ENCODE results near the gene CYP11A1. TPM values are rescaled to one million over a fixed set of nuclear protein-coding genes. Genes with fewer than 3 reads are reported as not detected.

The CYP11A1 gene
- total and polyA plus RNA-seq, 3 donors from 2014 or later, result 74.3 to 76.4 (median 76.2) TPM

DNA sequence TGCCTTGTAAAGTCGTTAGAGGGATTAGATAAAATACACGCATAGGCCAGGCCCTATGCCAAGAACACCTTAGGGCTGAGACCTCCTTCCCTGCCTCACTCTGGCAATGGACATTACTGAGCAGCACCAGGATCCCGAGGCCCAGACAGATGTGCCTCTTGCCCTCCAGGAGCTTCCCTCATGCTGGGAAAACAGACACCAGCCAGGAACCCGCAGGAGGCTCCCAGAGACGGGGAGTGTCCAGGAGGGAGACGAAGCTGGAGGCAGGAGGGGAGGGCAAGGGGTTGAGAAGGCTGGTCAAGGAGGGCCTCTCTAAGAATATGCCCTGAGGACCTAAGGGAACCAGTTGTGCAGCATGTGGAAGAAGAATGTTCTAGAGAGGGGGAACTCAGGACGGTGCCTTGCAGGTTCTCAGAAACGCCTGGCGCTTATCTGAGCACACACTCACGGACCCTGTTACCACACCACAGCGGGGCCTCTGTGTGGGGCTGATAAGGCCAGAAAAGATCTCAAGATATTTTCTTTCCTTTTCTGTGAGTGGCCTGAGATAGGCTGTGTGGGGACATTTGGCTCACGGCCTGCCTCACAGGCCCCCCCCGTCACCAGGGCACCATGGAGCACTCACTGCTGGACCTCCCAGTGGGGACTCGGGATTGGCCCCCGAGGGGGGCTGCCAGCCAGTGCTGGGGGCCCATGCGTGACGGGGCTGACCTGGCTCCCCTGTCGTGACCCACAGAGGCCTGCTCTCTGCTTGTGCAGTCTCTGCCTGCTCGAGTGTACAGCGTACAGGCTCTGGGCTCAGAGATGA is 22.0 kb upstream of the CYP11A1 start:
- no peak overlapping the region for H3K4me3 ChIP-seq
- TF ChIP-seq, protein P1, sequence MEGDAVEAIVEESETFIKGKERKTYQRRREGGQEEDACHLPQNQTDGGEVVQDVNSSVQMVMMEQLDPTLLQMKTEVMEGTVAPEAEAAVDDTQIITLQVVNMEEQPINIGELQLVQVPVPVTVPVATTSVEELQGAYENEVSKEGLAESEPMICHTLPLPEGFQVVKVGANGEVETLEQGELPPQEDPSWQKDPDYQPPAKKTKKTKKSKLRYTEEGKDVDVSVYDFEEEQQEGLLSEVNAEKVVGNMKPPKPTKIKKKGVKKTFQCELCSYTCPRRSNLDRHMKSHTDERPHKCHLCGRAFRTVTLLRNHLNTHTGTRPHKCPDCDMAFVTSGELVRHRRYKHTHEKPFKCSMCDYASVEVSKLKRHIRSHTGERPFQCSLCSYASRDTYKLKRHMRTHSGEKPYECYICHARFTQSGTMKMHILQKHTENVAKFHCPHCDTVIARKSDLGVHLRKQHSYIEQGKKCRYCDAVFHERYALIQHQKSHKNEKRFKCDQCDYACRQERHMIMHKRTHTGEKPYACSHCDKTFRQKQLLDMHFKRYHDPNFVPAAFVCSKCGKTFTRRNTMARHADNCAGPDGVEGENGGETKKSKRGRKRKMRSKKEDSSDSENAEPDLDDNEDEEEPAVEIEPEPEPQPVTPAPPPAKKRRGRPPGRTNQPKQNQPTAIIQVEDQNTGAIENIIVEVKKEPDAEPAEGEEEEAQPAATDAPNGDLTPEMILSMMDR (IDR thresholded peaks at IDR 0.05), result no peak
- TF ChIP-seq POLR2A (IDR thresholded peaks at IDR 0.05), result no peak
- no peaks in the 10 kb centered on the region for H3K27me3 ChIP-seq
- intact Hi-C loops (cut with DNase I; ENCODE audit: low total_unique reads), result no loop called here
- no peaks in the 10 kb centered on the region for H3K9me3 ChIP-seq
- no peak for DNase-seq
- 72 to 74% methylated on average over 15 to 20 of the region's 20 CpGs for WGBS, 2 donors
- H3K36me3 ChIP-seq (ENCODE audit: low read depth, missing control alignments), result no peaks in the 10 kb centered on the region
- no peak overlapping the region for H3K27ac ChIP-seq
- H3K4me1 ChIP-seq, result peaks cover 29% of the 10 kb centered on the region

GRCh38 chr15:74388363-74388951 is 21.0 kb upstream of the CYP11A1 start:
- 82 to 90% methylated on average over 10 of the region's 10 CpGs for WGBS, 2 donors
- Histone ChIP-seq H3K4me3 (no peak overlapping the region), H3K36me3 (ENCODE audit: low read depth, missing control alignments) (no peaks in the 10 kb centered on the region), H3K27me3 (no peaks in the 10 kb centered on the region), H3K27ac (no peak overlapping the region), H3K9me3 (no peaks in the 10 kb centered on the region), H3K4me1 (peaks cover 29% of the 10 kb centered on the region)
- intact Hi-C loops (cut with DNase I; ENCODE audit: low total_unique reads), result no loop called here
- TF ChIP-seq, protein P1 (IDR thresholded peaks at IDR 0.05), result no peak
- TF ChIP-seq POLR2A (IDR thresholded peaks at IDR 0.05), result no peak
- no peak for DNase-seq

DNA sequence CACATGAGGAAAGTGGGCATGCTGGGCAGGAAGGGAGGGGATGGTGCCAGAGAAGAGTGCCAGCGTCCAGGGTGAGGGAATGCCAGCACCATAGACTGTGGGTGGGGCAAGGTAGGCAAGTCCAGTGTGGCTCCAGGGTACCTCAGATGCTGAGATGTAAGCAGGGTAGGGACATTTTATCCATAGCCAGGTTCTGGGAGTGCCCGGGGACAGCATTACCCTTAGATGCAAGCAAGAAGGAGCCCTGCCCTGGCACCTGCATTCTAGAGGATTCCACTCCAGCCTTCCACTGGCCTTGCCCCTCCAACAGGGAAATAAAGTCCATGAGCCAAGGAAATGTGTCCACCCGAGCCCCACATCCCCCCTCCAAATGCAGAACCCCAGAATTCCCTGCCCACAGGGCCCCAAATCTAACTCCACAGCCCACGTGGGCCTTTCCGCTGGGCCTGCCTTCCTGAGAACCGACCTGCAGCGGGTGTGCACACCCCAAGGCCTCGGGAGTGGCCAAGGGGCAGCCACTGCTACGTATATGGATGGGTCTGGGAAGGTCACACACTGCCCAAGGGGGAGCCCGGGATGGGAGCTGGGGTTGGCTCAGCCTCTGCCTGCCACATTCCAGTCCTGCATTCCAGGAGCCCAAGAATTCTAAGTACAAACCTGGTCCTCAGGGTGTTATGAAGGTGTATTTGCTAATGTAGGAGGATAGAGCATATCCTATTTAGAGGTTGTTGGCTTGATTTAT is 20.3 kb upstream of the CYP11A1 start:
- WGBS, 2 donors, result 74 to 88% methylated on average over 4 to 10 of the region's 10 CpGs
- intact Hi-C loops (cut with DNase I; ENCODE audit: low total_unique reads), result no loop called here
- Histone ChIP-seq H3K4me1 (peaks cover 29% of the 10 kb centered on the region), H3K36me3 (ENCODE audit: low read depth, missing control alignments) (no peaks in the 10 kb centered on the region), H3K27ac (no peak overlapping the region), H3K27me3 (no peaks in the 10 kb centered on the region), H3K4me3 (no peak overlapping the region), H3K9me3 (no peaks in the 10 kb centered on the region)
- TF ChIP-seq, protein P1 (IDR thresholded peaks at IDR 0.05), result no peak
- TF ChIP-seq POLR2A (IDR thresholded peaks at IDR 0.05), result no peak
- no peak for DNase-seq

GRCh38 chr15:74387141-74387541 is 19.7 kb upstream of the CYP11A1 start:
- peak overlapping the region in 1 of 2 donors; percentile 28 for H3K27ac ChIP-seq
- H3K27me3 ChIP-seq, result no peaks in the 10 kb centered on the region
- intact Hi-C loops (cut with DNase I; ENCODE audit: low total_unique reads), result no loop called here
- no peak overlapping the region for H3K4me3 ChIP-seq
- DNase-seq, result no peak
- TF ChIP-seq, protein P1 (IDR thresholded peaks at IDR 0.05), result no peak
- TF ChIP-seq POLR2A (IDR thresholded peaks at IDR 0.05), result no peak
- H3K9me3 ChIP-seq, result no peaks in the 10 kb centered on the region
- peaks cover 27% of the 10 kb centered on the region for H3K4me1 ChIP-seq
- no peaks in the 10 kb centered on the region for H3K36me3 ChIP-seq (ENCODE audit: low read depth, missing control alignments)
- 78 to 86% methylated on average over 13 of the region's 13 CpGs for WGBS, 2 donors

Data from testis (tissue), 3 donors.